Pancreas (tissue), 10 donors: Measurements from ENCODE around the gene TMEM132C. TPM values are rescaled to one million over a fixed set of nuclear protein-coding genes. Genes with fewer than 3 reads are reported as not detected.

Source experiments
- ATAC-seq, 4 donors: fragments of 200-7000 bp; cut with Tn5 transposase; one replicate each; pipeline versions ENCODE4 v1.8.0 to v1.9.1; 2020; ENCODE audit warnings: mild to moderate bottlenecking in 4 of 4, moderate library complexity in 4 of 4
- DNase-seq, 6 donors: peaks; one replicate each; pipeline ENCODE4 v3.0.0-alpha.2; 2020
- FAIRE-seq: peaks from 2 replicates; lab custom pipeline; 2012; peaks lifted over from hg19 to GRCh38; lab: Jason Lieb, UNC
- H3K27ac ChIP-seq, 4 donors: fragments of 200-600 bp; sonication (generic); 1 replicate in 3 of 4; 2 replicates in 1 of 4; pipeline versions ENCODE4 v1.5.0 to v1.8.0; 2020
- H3K27me3 ChIP-seq, 4 donors: fragments of 200-600 bp; one replicate each; pipeline ENCODE4 v1.8.0; 2021
- H3K36me3 ChIP-seq, 3 donors: fragments of 200-600 bp; sonication (generic) in 1 of 3; one replicate each; pipeline versions ENCODE4 v1.5.0 to v1.8.0; 2020 to 2021
- H3K4me1 ChIP-seq, 3 donors: fragments of 200-600 bp; one replicate each; pipeline ENCODE4 v1.8.0; 2021
- H3K4me3 ChIP-seq, 4 donors: fragments of 200-600 bp; sonication (generic) in 2 of 4; one replicate each; pipeline versions ENCODE4 v1.5.0 to v1.8.0; 2020 to 2021
- H3K9me3 ChIP-seq, 4 donors: fragments of 200-600 bp; one replicate each; pipeline ENCODE4 v1.8.0; 2021
- CTCF ChIP-seq, 4 donors: fragments of 200-600 bp; sonication (generic) in 3 of 4; IDR thresholded peaks; one replicate each; pipeline versions ENCODE4 v1.5.0 to v1.8.0; 2021; ENCODE audit warnings: antibody characterized with exemption in 4 of 4
- WGBS, 2 donors: extraction: QIAGEN DNeasy Blood & Tissue Kit; methylation state at CpG; one replicate each; pipeline ENCODE4 v1.1.7; 2013; 5-methylcytosine and 5-hydroxymethylcytosine counted together
- intact Hi-C, 3 donors: fragments of 100-400 bp; cut with DNase I; formaldehyde crosslinking; loops; one replicate each; pipeline versions ENCODE4 v1.11.1 to v1.14.2; 2022
- microRNA-seq, 2 donors: library from miRNA; unstranded; fragments of <30 nt; microRNA quantifications; one replicate each; pipeline versions ENCODE4 to v1.1.0, GENCODE V29; 2019 to 2020
- polyA plus RNA-seq, 2 donors: library from polyadenylated mRNA; stranded (reverse); fragments of 200-250 nt; gene quantifications; one replicate each; pipeline ENCODE4 v1.2.3, GENCODE V29; 2013
- total RNA-seq, 6 donors: library from RNA; stranded (reverse); fragmentation: NEBNext Ultra II Directional in 4 of 6; extraction: Animal tissue kit (Norgen Biotek cat#: 25700) in 4 of 6; gene quantifications; one replicate each; pipeline versions ENCODE4 v1.2.1 to v1.2.4, GENCODE V29; 2021 to 2023
- donor health status: healthy with polysubstance abuse.
- donor health status: DM: no; HTN: no; CAD: no; lungs with moderate emphysema.
- donor health status: DM: no; HTN: no; CAD: no.
- donor health status: control.
- donor health status: control.
- donor health status: Bipolar disorder and iron deficiency.
- donor health status: DM: yes; HTN: yes; CAD: no.
- donor health status: DM: no; HTN: no; CAD: no.
- donor health status: DM: no; HTN: no; CAD: no.
- donor health status: DM: yes; HTN: yes; CAD: no.

TMEM132C gene
- total and polyA plus RNA-seq, 8 donors: 0.63 to 5.8 (median 3.1) TPM

- ATAC-seq (no peak), DNase-seq (no peak), FAIRE-seq (no peak)
- Histone ChIP-seq H3K4me3 (no peak overlapping the region), H3K36me3 (no peaks in the 10 kb centered on the region), H3K9me3 (no peaks in the 10 kb centered on the region), H3K27me3 (peaks cover 0 to 1% (median 0%) of the 10 kb centered on the region in 4 donors), H3K27ac (no peak overlapping the region), H3K4me1 (no peaks in the 10 kb centered on the region)
- intact Hi-C loops: no loop called here
- TF ChIP-seq CTCF (IDR thresholded peaks at IDR 0.05): no peak
- 69 to 78% methylated on average over 13 of the region's 13 CpGs for WGBS, 2 donors
These were observed 480.5 kb downstream of the TMEM132C start for GRCh38 chr12:128747441-128747840.

DNA sequence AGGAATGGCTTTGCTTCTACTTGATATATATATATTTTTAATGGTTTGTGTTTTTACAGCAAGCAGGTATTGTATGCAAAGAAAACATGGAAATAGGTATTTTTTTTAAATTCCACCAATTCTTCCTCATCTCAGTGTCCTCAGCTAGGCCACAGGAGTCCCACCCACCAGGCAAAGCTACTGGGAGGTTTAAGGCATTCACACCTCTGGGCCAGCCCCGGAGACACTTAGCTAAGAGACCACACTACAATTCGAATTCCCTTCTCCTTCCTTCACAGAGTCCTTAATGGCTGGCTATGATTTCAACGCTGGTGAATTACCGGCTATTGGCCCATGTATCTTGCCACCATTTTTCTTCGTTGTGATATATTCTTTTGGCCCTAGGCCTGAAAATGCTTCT is 485.4 kb downstream of the TMEM132C start:
- ATAC-seq (no peak), FAIRE-seq (no peak), DNase-seq (no peak)
- Histone ChIP-seq H3K27ac (no peak overlapping the region), H3K4me1 (no peaks in the 10 kb centered on the region), H3K36me3 (no peaks in the 10 kb centered on the region), H3K4me3 (no peak overlapping the region), H3K9me3 (no peaks in the 10 kb centered on the region), H3K27me3 (no peaks in the 10 kb centered on the region)
- intact Hi-C loops: no loop called here
- WGBS, 2 donors: 58 to 66% methylated on average over 5 of the region's 5 CpGs
- TF ChIP-seq CTCF (IDR thresholded peaks at IDR 0.05): no peak

GRCh38 chr12:128753438-128753837 is 486.5 kb downstream of the TMEM132C start:
- ATAC-seq: no peak

DNA sequence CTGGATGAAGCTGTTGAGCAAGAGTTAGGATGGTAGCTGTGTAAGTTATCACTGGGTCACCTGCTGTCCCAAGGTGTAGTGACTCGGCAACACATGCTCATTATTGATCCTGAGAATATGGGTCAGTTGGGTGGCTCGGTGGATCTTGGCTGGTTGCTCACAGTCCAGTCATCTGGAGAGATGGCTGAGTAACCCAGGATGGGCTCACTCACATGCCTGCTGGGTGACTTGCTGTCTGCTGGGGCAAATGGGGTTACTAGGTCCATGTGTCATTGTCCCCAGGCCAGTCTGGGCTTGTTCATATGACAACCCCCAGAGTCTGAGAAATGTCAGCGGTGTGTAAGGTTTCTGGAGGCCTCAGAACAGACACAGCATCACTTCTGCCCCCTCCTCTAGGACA is 487.3 kb downstream of the TMEM132C start:
- FAIRE-seq (no peak), DNase-seq (no peak), ATAC-seq (no peak)
- TF ChIP-seq CTCF (IDR thresholded peaks at IDR 0.05): no peak
- 51 to 68% methylated on average over 3 of the region's 3 CpGs for WGBS, 2 donors
- Histone ChIP-seq H3K4me1 (no peaks in the 10 kb centered on the region), H3K4me3 (no peak overlapping the region), H3K27me3 (peaks cover 0 to 12% (median 0%) of the 10 kb centered on the region in 4 donors), H3K36me3 (no peaks in the 10 kb centered on the region), H3K27ac (no peak overlapping the region), H3K9me3 (no peaks in the 10 kb centered on the region)
- intact Hi-C loops: no loop called here

More at GRCh38 chr12:128753438-128753837, 486.5 kb downstream of the TMEM132C start:
- FAIRE-seq: no peak
- H3K4me1 ChIP-seq: no peaks in the 10 kb centered on the region
- H3K4me3 ChIP-seq: no peak overlapping the region
- no peak for DNase-seq
- H3K9me3 ChIP-seq: no peaks in the 10 kb centered on the region
- 26 to 28% methylated on average over 4 of the region's 4 CpGs for WGBS, 2 donors
- H3K36me3 ChIP-seq: no peaks in the 10 kb centered on the region
- no peak overlapping the region for H3K27ac ChIP-seq
- peaks cover 0 to 4% (median 0%) of the 10 kb centered on the region in 4 donors for H3K27me3 ChIP-seq
- TF ChIP-seq CTCF (IDR thresholded peaks at IDR 0.05): no peak
- intact Hi-C loops: no loop called here

DNA sequence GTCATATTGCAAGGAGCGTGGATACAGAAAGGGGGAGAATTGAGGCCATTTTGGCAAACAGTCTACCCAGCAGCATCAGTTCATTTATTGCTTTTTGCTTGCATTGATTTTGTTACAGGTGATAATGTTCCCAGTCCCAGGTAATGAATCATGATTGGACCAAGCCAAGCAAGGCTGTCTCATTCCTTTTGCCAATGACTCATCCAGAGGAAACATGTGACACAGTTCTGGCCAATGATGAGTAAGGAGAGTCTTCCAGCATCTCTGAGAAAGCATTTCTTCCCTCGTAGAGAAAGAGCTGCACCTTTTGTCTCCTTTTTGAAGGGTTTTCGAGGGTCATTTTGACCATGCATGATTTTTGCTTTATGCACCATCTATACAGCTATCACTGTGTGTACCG is 488.6 kb downstream of the TMEM132C start:
- DNase-seq (no peak), ATAC-seq (no peak), FAIRE-seq (no peak)
- intact Hi-C loops: no loop called here
- H3K4me3 ChIP-seq: no peak overlapping the region
- no peaks in the 10 kb centered on the region for H3K36me3 ChIP-seq
- WGBS, 2 donors: 49 to 62% methylated on average over 4 of the region's 4 CpGs
- no peak for TF ChIP-seq CTCF (IDR thresholded peaks at IDR 0.05)
- peaks cover 0 to 19% (median 0%) of the 10 kb centered on the region in 4 donors for H3K27me3 ChIP-seq
- no peak overlapping the region for H3K27ac ChIP-seq
- H3K4me1 ChIP-seq: no peaks in the 10 kb centered on the region
- H3K9me3 ChIP-seq: no peaks in the 10 kb centered on the region

Small RNAs within 50 kb of the gene (microRNA-seq; reads per million reads assigned to microRNA genes)
- 1.5 to 4.1 reads per million in 2 donors for gene MIR3612
- gene MIR4419B: 0 reads per million in 2 donors
